HUES6 (cell line): ENCODE results near the gene PLLP.

Source experiments
- H3K27ac ChIP-seq: 2 replicates; pipeline ENCODE4 v1.7.0; 2013; ENCODE audit warnings: low read depth, mild to moderate bottlenecking, low read length, inconsistent platforms
- H3K27me3 ChIP-seq: 2 replicates; pipeline ENCODE4 v1.6.1; 2013; ENCODE audit warnings: low read length; ENCODE audit not compliant: control insufficient read depth, insufficient read depth
- H3K36me3 ChIP-seq: 2 replicates; pipeline ENCODE4 v1.6.1; 2013; ENCODE audit warnings: low read length; ENCODE audit not compliant: control insufficient read depth, insufficient read depth
- H3K4me1 ChIP-seq: 2 replicates; pipeline ENCODE4 v1.6.1; 2013; ENCODE audit warnings: low read length; ENCODE audit not compliant: control insufficient read depth, insufficient read depth
- H3K4me3 ChIP-seq: 2 replicates; pipeline ENCODE4 v1.5.1; 2013; ENCODE audit warnings: low read depth, low read length
- H3K9ac ChIP-seq: one replicate; pipeline ENCODE4 v1.6.1; 2013; ENCODE audit warnings: mild to moderate bottlenecking, low read length
- H3K9me3 ChIP-seq: 2 replicates; pipeline ENCODE4 v1.6.1; 2013; ENCODE audit warnings: low read depth, low read length; ENCODE audit not compliant: control insufficient read depth, insufficient read depth

PLLP gene

DNA sequence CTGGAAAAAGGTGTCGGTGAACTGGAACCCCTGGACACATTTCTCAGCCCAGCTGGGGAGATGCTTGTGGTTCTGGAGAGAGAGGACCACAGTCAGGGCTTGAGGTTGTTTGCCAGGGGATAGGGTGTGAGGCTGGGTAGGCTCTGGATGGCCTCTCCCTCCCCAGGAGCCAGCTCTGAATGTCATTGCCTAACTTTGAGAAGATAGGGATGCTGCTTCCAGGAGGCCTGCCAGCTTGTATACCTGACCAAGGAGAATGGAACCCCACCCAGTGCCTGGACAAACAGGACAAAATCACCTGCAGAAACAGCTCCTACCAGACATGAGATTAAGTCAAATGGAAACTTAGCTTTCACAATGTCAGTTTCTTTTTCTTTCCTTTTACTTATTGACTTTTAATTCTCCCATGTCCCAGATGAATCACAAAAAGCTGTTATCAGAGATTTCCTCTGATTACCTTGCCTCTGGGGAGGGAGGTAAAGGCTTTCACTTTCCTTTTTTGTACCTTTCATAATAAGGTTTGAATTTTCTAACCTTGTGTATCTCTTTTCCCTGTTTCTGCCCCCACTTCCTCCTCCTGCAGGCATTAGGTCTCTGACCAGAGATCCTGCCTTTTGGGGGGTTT lies 29.8 kb upstream of the PLLP start:
- Histone ChIP-seq H3K9ac (no peak overlapping the region), H3K27ac (no peak overlapping the region), H3K4me1 (peaks cover 18% of the 10 kb centered on the region)

DNA sequence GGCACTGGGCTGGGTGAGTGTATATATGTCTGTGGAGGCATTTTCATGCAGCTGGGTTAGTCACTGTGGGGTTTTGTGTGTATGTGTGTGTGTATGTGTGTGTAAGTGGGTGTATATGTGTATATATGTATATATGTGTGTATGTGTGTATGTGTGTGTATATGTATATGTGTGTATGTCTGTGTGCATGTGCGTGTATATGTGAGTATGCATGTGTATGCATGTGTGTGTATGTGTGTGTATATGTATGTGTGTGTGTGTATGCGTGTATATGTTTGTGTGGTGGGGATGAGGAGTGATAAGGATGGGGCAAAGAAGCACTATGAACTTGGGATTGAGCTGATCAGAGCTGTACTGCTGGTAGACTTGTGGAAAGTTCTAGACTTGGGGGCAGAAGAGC lies 29.0 kb upstream of the PLLP start:
- H3K9me3 ChIP-seq = no peaks in the 10 kb centered on the region
- no peak overlapping the region for H3K4me3 ChIP-seq
- no peaks in the 10 kb centered on the region for H3K36me3 ChIP-seq
- H3K4me1 ChIP-seq = peaks cover 18% of the 10 kb centered on the region
- no peak overlapping the region for H3K9ac ChIP-seq
- no peak overlapping the region for H3K27ac ChIP-seq
- no peaks in the 10 kb centered on the region for H3K27me3 ChIP-seq

More for the DNA sequence above, 29.8 kb upstream of the PLLP start:
- Histone ChIP-seq H3K9me3 (no peaks in the 10 kb centered on the region), H3K36me3 (no peaks in the 10 kb centered on the region), H3K4me3 (no peak overlapping the region), H3K27me3 (no peaks in the 10 kb centered on the region)

DNA sequence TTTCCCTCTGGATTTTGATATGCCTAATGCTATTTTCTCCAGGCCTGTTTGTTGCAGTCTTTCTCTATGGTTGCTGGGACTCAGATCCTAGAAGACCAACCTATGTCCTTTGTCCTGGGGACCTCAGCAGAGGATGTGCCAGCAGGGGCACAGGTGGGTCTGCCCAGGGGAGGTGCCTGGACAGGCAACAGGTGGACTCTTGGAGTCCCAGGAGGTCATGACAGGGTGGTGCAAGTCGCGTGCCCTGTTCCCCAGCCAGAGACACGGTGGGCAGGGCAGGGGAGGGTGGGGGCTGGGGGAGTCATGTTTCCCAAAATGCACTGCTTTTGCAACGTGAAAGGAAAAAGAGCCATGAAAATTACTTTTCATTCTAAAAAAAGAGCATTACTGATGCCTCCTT lies 26.3 kb upstream of the PLLP start:
- Histone ChIP-seq H3K36me3 (no peaks in the 10 kb centered on the region), H3K27ac (no peak overlapping the region), H3K4me3 (no peak overlapping the region), H3K4me1 (peaks cover 11% of the 10 kb centered on the region; the same call in 1 of the 2 replicates), H3K9me3 (no peaks in the 10 kb centered on the region), H3K9ac (no peak overlapping the region), H3K27me3 (no peaks in the 10 kb centered on the region)

- Histone ChIP-seq H3K4me1 (no peaks in the 10 kb centered on the region), H3K36me3 (no peaks in the 10 kb centered on the region), H3K27me3 (no peaks in the 10 kb centered on the region), H3K27ac (no peak overlapping the region), H3K9me3 (no peaks in the 10 kb centered on the region), H3K4me3 (no peak overlapping the region), H3K9ac (no peak overlapping the region)
Measured at GRCh38 chr16:57308041-57308440, 23.6 kb upstream of the PLLP start.

DNA sequence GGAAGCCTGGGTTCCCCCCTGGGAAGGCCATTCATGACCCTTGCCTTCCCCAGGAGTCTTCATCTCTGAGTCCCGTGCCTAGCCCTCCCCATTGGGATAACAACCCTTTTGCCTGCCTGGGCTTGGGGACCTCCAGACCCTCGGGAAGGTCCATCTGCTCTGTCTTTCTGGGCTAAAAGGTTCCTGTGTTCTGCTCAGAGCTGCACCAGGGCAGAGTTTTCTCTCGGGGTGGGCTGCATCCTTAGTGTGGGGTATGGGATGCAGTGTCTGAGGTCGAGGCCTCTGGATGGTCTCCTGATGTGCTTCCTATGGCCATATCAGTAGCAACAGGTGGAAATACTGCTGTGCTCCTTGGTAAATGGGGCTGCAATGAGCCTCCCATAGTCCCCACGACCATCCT lies 22.9 kb upstream of the PLLP start:
- Histone ChIP-seq H3K9me3 (no peaks in the 10 kb centered on the region), H3K9ac (no peak overlapping the region), H3K27ac (no peak overlapping the region), H3K27me3 (no peaks in the 10 kb centered on the region), H3K36me3 (no peaks in the 10 kb centered on the region), H3K4me3 (no peak overlapping the region), H3K4me1 (no peaks in the 10 kb centered on the region)

- Histone ChIP-seq H3K27ac (no peak overlapping the region), H3K4me3 (no peak overlapping the region), H3K9ac (no peak overlapping the region), H3K4me1 (no peaks in the 10 kb centered on the region), H3K9me3 (no peaks in the 10 kb centered on the region), H3K36me3 (no peaks in the 10 kb centered on the region), H3K27me3 (no peaks in the 10 kb centered on the region)
Measured at GRCh38 chr16:57306676-57307341, 22.3 kb upstream of the PLLP start.

DNA sequence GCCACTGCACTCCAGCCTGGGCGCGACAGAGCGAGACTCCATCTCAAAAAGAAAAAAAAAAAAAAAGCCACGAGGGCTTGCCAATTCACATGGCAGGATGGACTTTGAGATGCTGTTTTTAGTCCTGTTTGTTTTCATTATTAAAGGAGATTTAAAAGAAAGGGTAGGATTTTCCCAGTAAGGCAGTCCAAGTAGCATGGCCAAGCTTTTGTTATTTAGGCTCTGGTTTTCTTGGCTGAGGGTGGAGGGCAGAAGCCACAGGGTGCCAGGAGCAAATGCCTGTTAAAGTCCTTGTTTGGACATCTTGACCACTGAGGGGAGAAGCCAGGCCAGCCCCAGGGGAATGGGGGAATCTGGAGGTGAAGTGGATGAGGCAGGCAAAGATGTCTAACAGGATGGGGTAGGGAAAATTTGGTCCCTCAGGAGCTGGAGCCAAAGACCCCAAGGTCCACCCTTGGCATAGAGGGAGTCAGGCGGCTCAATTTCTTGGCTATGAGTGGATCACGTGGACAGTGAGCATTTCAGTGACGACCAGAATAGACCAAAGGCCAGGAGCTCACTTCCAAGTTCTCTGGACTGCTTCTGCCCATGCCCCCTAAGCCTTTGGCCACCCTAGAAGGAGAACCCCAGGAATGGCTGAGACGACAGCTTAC lies 20.8 kb upstream of the PLLP start:
- no peak overlapping the region for H3K9ac ChIP-seq
- H3K4me3 ChIP-seq = no peak overlapping the region
- peaks cover 5% of the 10 kb centered on the region; the same call in 1 of the 2 replicates for H3K4me1 ChIP-seq
- H3K9me3 ChIP-seq = no peaks in the 10 kb centered on the region
- no peaks in the 10 kb centered on the region for H3K27me3 ChIP-seq
- H3K27ac ChIP-seq = no peak overlapping the region
- H3K36me3 ChIP-seq = no peaks in the 10 kb centered on the region

DNA sequence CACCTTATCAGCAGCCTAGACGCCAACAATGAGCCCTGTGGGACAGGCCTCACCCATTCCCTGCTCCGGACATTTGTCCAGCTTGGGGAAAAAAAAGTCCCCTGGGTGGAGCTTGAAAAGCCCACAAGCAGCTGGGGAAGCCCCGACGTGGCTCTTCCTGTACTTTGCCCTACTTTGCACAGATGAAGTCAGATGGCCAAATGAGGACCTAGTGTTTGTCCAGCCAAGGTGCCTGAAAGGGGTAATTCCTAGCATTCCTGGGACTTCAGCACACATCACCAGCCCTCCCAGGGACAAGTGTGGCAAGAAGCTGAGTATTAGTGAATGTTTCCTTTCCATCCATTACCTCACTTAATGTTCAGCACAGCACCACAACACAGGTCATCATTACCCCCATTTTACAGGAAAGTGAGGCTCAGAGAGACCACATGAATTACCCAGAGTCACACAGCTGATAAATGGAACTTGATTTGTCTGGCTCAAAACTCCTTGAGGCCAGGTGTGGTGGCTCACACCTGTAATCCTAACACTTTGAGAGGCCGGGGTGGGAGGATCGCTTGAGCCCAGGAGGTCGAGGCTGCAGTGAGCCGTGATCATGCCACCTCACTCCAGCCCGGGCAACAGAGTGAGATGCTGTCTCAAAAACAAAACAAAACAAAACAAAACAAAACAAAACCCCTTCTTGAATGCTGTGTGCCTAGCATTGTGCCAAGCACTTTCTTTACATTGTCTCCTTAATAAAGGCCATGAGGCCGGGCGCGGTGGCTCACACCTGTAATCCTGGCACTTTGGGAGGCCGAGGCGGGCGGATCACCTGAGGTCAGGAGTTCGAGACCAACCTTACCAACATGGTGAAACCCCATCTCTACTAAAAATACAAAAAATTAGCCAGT lies 19.9 kb upstream of the PLLP start:
- peaks cover 5% of the 10 kb centered on the region; the same call in 1 of the 2 replicates for H3K4me1 ChIP-seq
- H3K9ac ChIP-seq = no peak overlapping the region
- H3K4me3 ChIP-seq = no peak overlapping the region
- H3K9me3 ChIP-seq = no peaks in the 10 kb centered on the region
- H3K27ac ChIP-seq = no peak overlapping the region
- H3K36me3 ChIP-seq = no peaks in the 10 kb centered on the region
- H3K27me3 ChIP-seq = no peaks in the 10 kb centered on the region

DNA sequence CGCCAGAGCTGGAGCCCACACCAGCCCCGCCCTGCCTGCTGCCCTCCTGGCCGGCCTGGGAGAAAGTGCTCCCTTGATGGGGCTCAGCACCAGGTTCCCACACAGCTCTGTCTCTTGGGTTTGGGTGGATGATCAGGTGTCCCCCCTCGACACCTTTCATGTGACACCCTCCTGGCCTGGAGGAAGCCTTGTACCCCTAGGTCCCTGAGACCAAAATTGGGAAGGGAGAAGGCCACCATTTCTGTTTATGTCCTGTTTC lies 19.4 kb upstream of the PLLP start:
- Histone ChIP-seq H3K4me1 (peaks cover 5% of the 10 kb centered on the region; the same call in 1 of the 2 replicates), H3K27me3 (no peaks in the 10 kb centered on the region), H3K27ac (no peak overlapping the region), H3K9ac (no peak overlapping the region), H3K4me3 (no peak overlapping the region), H3K36me3 (no peaks in the 10 kb centered on the region), H3K9me3 (no peaks in the 10 kb centered on the region)

DNA sequence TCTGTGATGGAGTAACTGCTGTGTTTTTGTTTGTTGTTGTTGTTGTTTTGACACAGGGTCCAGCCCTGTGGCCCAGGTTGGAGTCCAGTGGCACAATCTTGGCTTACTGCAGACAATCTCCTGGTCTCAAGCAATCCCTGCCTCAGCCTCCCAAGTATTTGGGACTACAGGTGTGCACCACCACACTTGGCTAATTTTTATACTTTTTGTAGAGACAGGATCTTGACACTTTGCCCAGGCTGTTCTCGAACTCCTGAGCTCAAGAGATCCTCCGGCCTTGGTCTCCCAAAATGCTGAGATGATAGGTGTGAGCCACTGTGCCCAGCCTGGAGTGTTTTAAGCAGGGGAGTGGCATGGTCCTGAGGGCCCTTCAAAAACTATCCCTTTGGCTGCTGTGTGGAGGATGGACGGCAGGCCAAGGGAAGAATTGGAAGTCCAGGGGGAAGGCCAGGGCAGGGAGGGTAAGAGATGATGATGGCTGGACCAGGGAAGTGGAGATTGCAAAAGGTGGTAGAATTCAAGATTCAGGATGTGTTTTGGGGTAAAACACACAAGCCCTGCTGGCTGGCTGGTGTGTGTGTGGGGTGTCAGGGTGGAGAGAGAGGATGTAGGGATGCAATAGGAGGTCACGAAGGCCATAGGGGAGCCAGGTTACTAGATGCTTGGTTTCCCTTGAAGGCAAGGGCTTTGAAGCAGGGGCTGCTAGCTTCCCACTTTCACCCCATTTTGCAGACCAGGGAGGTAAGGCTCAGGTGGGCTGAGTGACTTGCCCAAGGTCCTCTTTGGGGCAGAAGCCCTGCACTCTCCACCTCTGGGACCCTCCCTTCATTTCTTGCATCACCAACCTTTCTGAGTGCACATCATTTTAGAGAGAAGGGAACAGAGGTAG lies 18.8 kb upstream of the PLLP start:
- no peak overlapping the region for H3K27ac ChIP-seq
- no peaks in the 10 kb centered on the region for H3K9me3 ChIP-seq
- H3K4me3 ChIP-seq = no peak overlapping the region
- H3K27me3 ChIP-seq = no peaks in the 10 kb centered on the region
- H3K4me1 ChIP-seq = peaks cover 5% of the 10 kb centered on the region; the same call in 1 of the 2 replicates
- no peaks in the 10 kb centered on the region for H3K36me3 ChIP-seq
- no peak overlapping the region for H3K9ac ChIP-seq
